IMR-90 (cell line): ENCODE results near the gene UNC5B. TPM values are rescaled to one million over a fixed set of nuclear protein-coding genes. Genes with fewer than 3 reads are reported as not detected.
A peak's percentile ranks its signal among the peaks of the same experiment; 100 is the strongest.

Source experiments
- ATAC-seq: fragments of 200-7000 bp; cut with Tn5 transposase; 2 replicates; pipeline ENCODE4 v1.9.1; 2020; ENCODE audit warnings: low read depth, mild to moderate bottlenecking, moderate library complexity
- BruUV-seq: library from RNA; stranded (reverse); fragments of 400-500 nt; replicated peaks from 2 replicates; lab custom pipeline; 2021; lab: Mats Ljungman, UMichigan
- CTCF ChIA-PET: fragments of 300-600 bp; formaldehyde crosslinking; extraction: SDS; loops from one replicate; lab custom pipeline; 2021; ENCODE audit warnings: antibody characterized with exemption; lab: Yijun Ruan, JAX
- POLR2A ChIA-PET: fragments of 300-600 bp; sonication (Branson Sonifier 250); formaldehyde crosslinking; loops from one replicate; lab custom pipeline; 2022; ENCODE audit warnings: antibody characterized with exemption; ENCODE audit not compliant: unreplicated experiment; lab: Charles Lee
- DNase-seq: peaks from one replicate; pipeline ENCODE4 v3.0.0; 2013
- H2AFZ ChIP-seq: replicated peaks from 2 replicates; pipeline ENCODE3; 2013; ENCODE audit warnings: low read length, mild to moderate bottlenecking; ENCODE audit not compliant: poor library complexity
- H2AK5ac ChIP-seq: 2 replicates; pipeline ENCODE4 v1.6.1; 2013; ENCODE audit warnings: low read depth, low read length, inconsistent platforms
- H2AK9ac ChIP-seq: replicated peaks from 2 replicates; pipeline ENCODE3; 2013; ENCODE audit warnings: mild to moderate bottlenecking, low read depth, low read length, moderate library complexity; ENCODE audit not compliant: poor library complexity
- H2BK120ac ChIP-seq: 2 replicates; pipeline ENCODE4 v1.6.1; 2013; ENCODE audit warnings: low read depth, low read length, inconsistent platforms
- H2BK15ac ChIP-seq: 3 replicates; pipeline ENCODE4 v1.6.1; 2013; ENCODE audit warnings: low read depth, low read length, inconsistent platforms
- H2BK20ac ChIP-seq: 2 replicates; pipeline ENCODE4 v1.6.1; 2013; ENCODE audit warnings: low read depth, mild to moderate bottlenecking, inconsistent platforms, low read length, moderate library complexity
- H2BK5ac ChIP-seq: 2 replicates; pipeline ENCODE4 v1.6.1; 2013; ENCODE audit warnings: mild to moderate bottlenecking, low read depth, low read length, inconsistent platforms; ENCODE audit not compliant: poor library complexity, severe bottlenecking
- H3K14ac ChIP-seq: replicated peaks from 2 replicates; pipeline ENCODE4 v1.6.1; 2013; ENCODE audit warnings: low read depth, low read length, inconsistent platforms
- H3K18ac ChIP-seq: 2 replicates; pipeline ENCODE4 v1.6.1; 2013; ENCODE audit warnings: low read depth, low read length, control low read depth
- H3K23ac ChIP-seq: 2 replicates; pipeline ENCODE4 v1.6.1; 2013; ENCODE audit warnings: low read depth, low read length, inconsistent platforms
- H3K27ac ChIP-seq: 2 replicates; pipeline ENCODE4 v1.5.1; 2013; ENCODE audit warnings: mild to moderate bottlenecking, control low read depth, low read length; ENCODE audit not compliant: insufficient read depth
- H3K27me3 ChIP-seq: 2 replicates; pipeline ENCODE4 v1.6.1; 2013; ENCODE audit warnings: low read length; ENCODE audit not compliant: control insufficient read depth, insufficient read depth
- H3K36me3 ChIP-seq: 2 replicates; pipeline ENCODE4 v1.6.1; 2013; ENCODE audit warnings: low read length, mixed read lengths; ENCODE audit not compliant: control insufficient read depth, insufficient read depth
- H3K4ac ChIP-seq: 2 replicates; pipeline ENCODE4 v1.6.1; 2013; ENCODE audit warnings: low read depth, low read length, inconsistent platforms
- H3K4me1 ChIP-seq: 2 replicates; pipeline ENCODE4 v1.6.1; 2013; ENCODE audit warnings: low read length, mixed read lengths; ENCODE audit not compliant: control insufficient read depth, insufficient read depth
- H3K4me2 ChIP-seq: 2 replicates; pipeline ENCODE4 v1.6.1; 2013; ENCODE audit warnings: low read depth, mild to moderate bottlenecking, control low read depth, low read length, moderate library complexity
- H3K4me3 ChIP-seq: 2 replicates; pipeline ENCODE4 v1.5.1; 2013; ENCODE audit warnings: low read depth, mild to moderate bottlenecking, control low read depth, low read length, moderate library complexity; ENCODE audit not compliant: insufficient read depth
- H3K56ac ChIP-seq: 2 replicates; pipeline ENCODE4 v1.6.1; 2013; ENCODE audit warnings: low read length, inconsistent platforms; ENCODE audit not compliant: insufficient read depth; ENCODE audit errors: extremely low read depth
- H3K79me1 ChIP-seq, 2 experiments: 2 replicates each; pipeline ENCODE4 v1.6.1; 2013; ENCODE audit warnings: low read length in 2 of 2, inconsistent platforms in 1 of 2, low read depth in 1 of 2
- H3K9ac ChIP-seq: 2 replicates; pipeline ENCODE4 v1.6.1; 2013; ENCODE audit warnings: low read depth, low read length, control low read depth
- H3K9me1 ChIP-seq: 2 replicates; pipeline ENCODE4 v1.6.1; 2013; ENCODE audit warnings: low read length, inconsistent platforms; ENCODE audit not compliant: insufficient read depth
- H3K9me3 ChIP-seq: 2 replicates; pipeline ENCODE4 v1.6.1; 2013; ENCODE audit warnings: low read length; ENCODE audit not compliant: control insufficient read depth, insufficient read depth
- H4K20me1 ChIP-seq: 2 replicates; pipeline ENCODE4 v1.6.1; 2013; ENCODE audit warnings: low read length, inconsistent platforms; ENCODE audit not compliant: insufficient read depth
- H4K5ac ChIP-seq: 2 replicates; pipeline ENCODE4 v1.6.1; 2013; ENCODE audit warnings: mild to moderate bottlenecking, low read depth, low read length, control low read depth
- H4K8ac ChIP-seq, 2 experiments: 2 replicates each; pipeline ENCODE4 v1.6.1; 2013; ENCODE audit warnings: low read depth in 2 of 2, low read length in 2 of 2, control low read depth in 1 of 2, inconsistent platforms in 1 of 2
- H4K91ac ChIP-seq: 2 replicates; pipeline ENCODE4 v1.6.1; 2013; ENCODE audit warnings: low read depth, low read length, inconsistent platforms; ENCODE audit not compliant: insufficient read depth
- CEBPB ChIP-seq: IDR thresholded peaks from 2 replicates; pipeline ENCODE4 v1.6.1; 2012; ENCODE audit warnings: low read depth, low read length, improper control_type of control experiment
- CHD1 ChIP-seq: IDR thresholded peaks from 2 replicates; pipeline ENCODE4 v1.6.1; 2012; ENCODE audit warnings: low read depth, low read length, improper control_type of control experiment
- FOS ChIP-seq: fragments of 150-350 bp; IDR thresholded peaks from 2 replicates; pipeline ENCODE4 v1.6.1; 2016; ENCODE audit warnings: low read depth, low read length
- MAFK ChIP-seq: IDR thresholded peaks from 2 replicates; pipeline ENCODE4 v1.6.1; 2012; ENCODE audit warnings: low read depth, low read length, improper control_type of control experiment
- MAZ ChIP-seq: IDR thresholded peaks from 2 replicates; pipeline ENCODE4 v1.6.1; 2012; ENCODE audit warnings: low read depth, mild to moderate bottlenecking, low read length, improper control_type of control experiment, moderate library complexity, borderline replicate concordance
- NFE2L2 ChIP-seq: fragments of 150-350 bp; IDR thresholded peaks from 2 replicates; pipeline ENCODE4 v1.6.1; 2016; ENCODE audit warnings: low read depth, mild to moderate bottlenecking, low read length
- RCOR1 ChIP-seq: IDR thresholded peaks from 2 replicates; pipeline ENCODE4 v1.6.1; 2012; ENCODE audit warnings: mild to moderate bottlenecking, low read length, improper control_type of control experiment; ENCODE audit not compliant: insufficient replicate concordance
- RFX5 ChIP-seq: IDR thresholded peaks from 2 replicates; pipeline ENCODE4 v1.8.0; 2012; ENCODE audit warnings: low read depth, mild to moderate bottlenecking, low read length, moderate library complexity
- SMC3 ChIP-seq: fragments of 150-350 bp; IDR thresholded peaks from 2 replicates; pipeline ENCODE4 v1.6.1; 2016; ENCODE audit warnings: low read depth, mild to moderate bottlenecking, antibody characterized with exemption, low read length, moderate library complexity
- USF2 ChIP-seq: fragments of 150-350 bp; IDR thresholded peaks from 2 replicates; pipeline ENCODE4 v1.6.1; 2017; ENCODE audit warnings: mild to moderate bottlenecking, antibody characterized with exemption, low read length, low read depth
- WGBS, 2 experiments: methylation state at CpG; one replicate each; pipeline versions ENCODE4 v1.1.5 to v1.1.7; 2013; ENCODE audit warnings: missing lambda C conversion rate in 2 of 2; ENCODE audit not compliant: insufficient read length in 1 of 2; ENCODE audit errors: extremely low coverage in 2 of 2; 5-methylcytosine and 5-hydroxymethylcytosine counted together
- dilution Hi-C: fragments of 300-500 bp; cut with HindIII; formaldehyde crosslinking; loops from one replicate; pipeline ENCODE4 v1.14.3; 2018; ENCODE audit warnings: low sequenced_read_pairs; ENCODE audit not compliant: unreplicated experiment
- in situ Hi-C: fragments of 300-500 bp; cut with MboI; formaldehyde crosslinking; loops from 3 replicates; pipeline ENCODE4 v1.14.3; 2019; ENCODE audit warnings: low sequenced_read_pairs, inconsistent platforms, mixed read lengths
- intact Hi-C: fragments of 100-400 bp; cut with micrococcal nuclease; formaldehyde crosslinking; loops from 2 replicates; pipeline ENCODE4 v1.10.0; 2022
- polyA plus RNA-seq, 3 experiments: library from polyadenylated mRNA; depleted of rRNA; stranded (reverse); fragments of >200 nt; gene quantifications; 2 replicates each; pipeline ENCODE4 v1.2.3, GENCODE V29; 2012; ENCODE audit warnings: low replicate concordance in 1 of 3
- total RNA-seq: library from RNA; depleted of rRNA; stranded (reverse); fragments of >200 nt; gene quantifications from 2 replicates; pipeline ENCODE4 v1.2.3, GENCODE V29; 2012
- TF ChIP-seq, protein P1 (sequence below): conservative IDR thresholded peaks from 2 replicates; pipeline ENCODE4 v1.5.1; 2012; ENCODE audit warnings: mild to moderate bottlenecking, low read depth, low read length, improper control_type of control experiment

Gene UNC5B
- total and polyA plus RNA-seq, 2 of the 4 experiments (the other 2 are of a cell fraction) = 1.6 to 4.2 TPM

DNA sequence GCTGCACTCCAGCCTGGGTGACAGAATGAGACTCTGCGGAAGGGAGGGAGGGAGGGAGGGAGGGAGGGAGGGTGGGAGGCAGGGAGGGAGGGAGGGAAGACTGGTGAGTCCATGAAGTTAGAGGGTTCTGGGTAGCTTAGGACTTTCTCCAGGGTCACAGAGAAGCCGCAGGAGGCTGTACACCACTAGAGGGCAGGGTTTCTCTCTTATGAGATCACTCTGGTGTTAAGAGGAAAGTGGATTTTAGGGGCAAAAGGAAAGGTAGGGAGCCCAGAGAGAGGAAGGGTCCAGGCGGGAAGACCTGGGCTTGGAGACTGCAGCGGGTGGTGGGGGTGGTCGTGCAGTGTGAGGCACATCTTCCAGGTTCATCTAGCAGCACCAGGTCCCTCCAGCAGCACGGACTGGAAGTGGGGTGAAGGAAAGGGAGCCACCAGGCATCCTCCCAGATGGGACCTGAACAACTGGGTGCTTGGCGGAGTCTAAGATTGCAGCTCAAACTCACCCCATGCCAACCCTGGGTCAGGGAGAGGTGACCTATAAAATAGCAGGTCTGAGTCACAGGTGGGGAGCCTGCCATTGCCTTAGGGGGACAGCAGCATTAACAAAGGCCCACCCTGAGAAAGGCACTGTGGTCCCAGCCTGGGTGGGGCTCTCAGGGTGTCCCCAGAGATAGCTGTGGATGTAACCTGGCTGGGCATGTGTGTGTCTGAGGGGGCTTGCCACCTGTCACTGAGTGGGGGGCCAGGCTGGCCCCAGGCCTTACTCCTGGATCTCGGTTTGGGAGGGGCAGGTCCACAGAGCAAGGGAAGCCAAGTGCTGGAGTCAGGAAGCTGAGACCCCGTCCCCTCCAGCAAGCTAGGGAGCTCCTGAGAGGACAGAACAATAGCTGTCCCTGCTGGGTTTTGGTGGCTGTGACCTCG is 58.2 kb downstream of the UNC5B start (continued):
- TF ChIP-seq USF2 = no peak

DNA sequence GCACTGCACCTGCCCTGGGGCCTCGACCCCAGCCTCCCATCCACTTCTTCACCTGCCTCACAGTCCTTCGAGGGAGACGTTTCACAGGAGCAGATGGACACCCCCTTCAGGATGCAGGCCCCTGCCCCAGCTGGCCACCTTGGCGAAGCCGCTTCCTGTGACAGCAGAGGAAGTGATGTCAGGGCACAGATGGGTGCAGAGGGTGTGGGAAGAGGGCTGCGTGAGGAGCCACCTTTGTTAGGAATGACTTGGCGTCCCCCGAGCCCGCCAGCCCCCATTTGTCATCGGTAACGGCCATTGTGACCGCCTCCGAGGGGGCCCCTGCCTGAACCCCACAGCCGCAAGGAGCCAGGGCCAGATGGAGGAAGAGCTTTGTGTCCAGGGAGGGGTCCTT is 59.3 kb downstream of the UNC5B start:
- ChIA-PET CTCF (no interaction called here), POLR2A (no interaction called here)
- Histone ChIP-seq H3K4ac (peak overlapping the region; percentile 55; the same call in 1 of the 2 replicates), H2AK5ac (peak overlapping the region; percentile 61), H3K27ac (no peak overlapping the region), H3K36me3 (no peaks in the 10 kb centered on the region), H2BK20ac (no peak overlapping the region), H2BK15ac (peak overlapping the region; percentile 47; the same call in 1 of the 3 replicates), H2AFZ (peak overlapping the region; percentile 92), H3K56ac (no peak overlapping the region), H2BK120ac (peak overlapping the region; percentile 29; the same call in 1 of the 2 replicates), H4K8ac (peak overlapping the region; percentile 35 to 78; a peak in 2 of 4 replicates), H3K79me1 (peaks cover 0 to 10% of the 10 kb centered on the region in 2 experiments; a peak in 1 of 4 replicates), H4K91ac (peak overlapping the region; percentile 48; the same call in 1 of the 2 replicates), H3K9ac (no peak overlapping the region), H3K9me3 (no peaks in the 10 kb centered on the region), H3K4me3 (no peak overlapping the region), H3K18ac (no peak overlapping the region), H4K20me1 (peaks cover 6% of the 10 kb centered on the region; the same call in 1 of the 2 replicates), H3K27me3 (no peaks in the 10 kb centered on the region), H4K5ac (no peak overlapping the region; the same call in 1 of the 2 replicates), H3K14ac (no peak overlapping the region), H2BK5ac (no peak overlapping the region), H2AK9ac (peak overlapping the region; percentile 88), H3K4me1 (peaks cover 22% of the 10 kb centered on the region), H3K4me2 (no peak overlapping the region), H3K23ac (no peak overlapping the region), H3K9me1 (0 out of 2 replicates have a peak, but pooled peaks cover 5% of the 10 kb centered on the region)
- DNase-seq (peak; percentile 33), ATAC-seq (no peak)
- intact Hi-C loops = no loop called here
- in situ Hi-C loops = no loop called here
- WGBS, 2 experiments = 89% methylated on average over 3 of the region's 14 CpGs; no CpG with 5 or more reads in 1 of the 2 experiments
- no TSS peak for BruUV-seq
- dilution Hi-C loops = no loop called here
- TF ChIP-seq MAZ (no peak), RCOR1 (no peak), NFE2L2 (no peak), FOS (no peak), CHD1 (no peak), MAFK (no peak), RFX5 (no peak), SMC3 (no peak), CEBPB (no peak)
- TF ChIP-seq, protein P1, sequence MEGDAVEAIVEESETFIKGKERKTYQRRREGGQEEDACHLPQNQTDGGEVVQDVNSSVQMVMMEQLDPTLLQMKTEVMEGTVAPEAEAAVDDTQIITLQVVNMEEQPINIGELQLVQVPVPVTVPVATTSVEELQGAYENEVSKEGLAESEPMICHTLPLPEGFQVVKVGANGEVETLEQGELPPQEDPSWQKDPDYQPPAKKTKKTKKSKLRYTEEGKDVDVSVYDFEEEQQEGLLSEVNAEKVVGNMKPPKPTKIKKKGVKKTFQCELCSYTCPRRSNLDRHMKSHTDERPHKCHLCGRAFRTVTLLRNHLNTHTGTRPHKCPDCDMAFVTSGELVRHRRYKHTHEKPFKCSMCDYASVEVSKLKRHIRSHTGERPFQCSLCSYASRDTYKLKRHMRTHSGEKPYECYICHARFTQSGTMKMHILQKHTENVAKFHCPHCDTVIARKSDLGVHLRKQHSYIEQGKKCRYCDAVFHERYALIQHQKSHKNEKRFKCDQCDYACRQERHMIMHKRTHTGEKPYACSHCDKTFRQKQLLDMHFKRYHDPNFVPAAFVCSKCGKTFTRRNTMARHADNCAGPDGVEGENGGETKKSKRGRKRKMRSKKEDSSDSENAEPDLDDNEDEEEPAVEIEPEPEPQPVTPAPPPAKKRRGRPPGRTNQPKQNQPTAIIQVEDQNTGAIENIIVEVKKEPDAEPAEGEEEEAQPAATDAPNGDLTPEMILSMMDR = no peak
